BJ (cell line): ENCODE data around the gene POFUT1. TPM values are rescaled to one million over a fixed set of nuclear protein-coding genes. Genes with fewer than 3 reads are reported as not detected.

Source experiments
- CTCF ChIA-PET: fragments of 350-600 bp; formaldehyde crosslinking; extraction: SDS; loops from one replicate; lab custom pipeline; 2021; ENCODE audit warnings: antibody characterized with exemption, inconsistent platforms; lab: Yijun Ruan, JAX
- POLR2A ChIA-PET: fragments of 300-600 bp; sonication (Branson Sonifier 250); formaldehyde crosslinking; extraction: SDS; loops from one replicate; lab custom pipeline; 2021; ENCODE audit warnings: antibody characterized with exemption; lab: Charles Lee
- DNase-seq: peaks from one replicate; pipeline ENCODE4 v3.0.0-alpha.2; 2011; ENCODE audit warnings: low read depth
- H3K27me3 ChIP-seq: 2 replicates; pipeline ENCODE4 v1.6.0; 2011; ENCODE audit warnings: low read length; ENCODE audit not compliant: control insufficient read depth, insufficient read depth
- H3K36me3 ChIP-seq: 2 replicates; pipeline ENCODE4 v1.5.1; 2011; ENCODE audit warnings: low read length; ENCODE audit not compliant: control insufficient read depth, insufficient read depth
- H3K4me3 ChIP-seq: 2 replicates; pipeline ENCODE4 v1.5.1; 2011; ENCODE audit warnings: low read depth, mild to moderate bottlenecking, control low read depth, low read length
- CTCF ChIP-seq: IDR thresholded peaks from 2 replicates; pipeline ENCODE4 v1.5.1; 2011; ENCODE audit warnings: low read depth, mild to moderate bottlenecking, control low read depth, inconsistent platforms, low read length, moderate library complexity; ENCODE audit not compliant: insufficient read depth
- polyA plus RNA-seq: library from polyadenylated mRNA; depleted of rRNA; stranded (reverse); fragments of >200 nt; gene quantifications from 2 replicates; pipeline ENCODE4 v1.2.3, GENCODE V29; 2011

The POFUT1 gene
- polyA plus RNA-seq, 1 experiment = 56.7 TPM

- DNase-seq = no peak
- TF ChIP-seq CTCF = no peak
- no peaks in the 10 kb centered on the region; the same call in 1 of the 2 replicates for H3K36me3 ChIP-seq
- H3K4me3 ChIP-seq = peak overlapping the region; percentile 85
- no peaks in the 10 kb centered on the region for H3K27me3 ChIP-seq
- ChIA-PET CTCF (no interaction called here), POLR2A (no interaction called here)
Measured at GRCh38 chr20:32278199-32278643, 70.5 kb downstream of the POFUT1 start.

DNA sequence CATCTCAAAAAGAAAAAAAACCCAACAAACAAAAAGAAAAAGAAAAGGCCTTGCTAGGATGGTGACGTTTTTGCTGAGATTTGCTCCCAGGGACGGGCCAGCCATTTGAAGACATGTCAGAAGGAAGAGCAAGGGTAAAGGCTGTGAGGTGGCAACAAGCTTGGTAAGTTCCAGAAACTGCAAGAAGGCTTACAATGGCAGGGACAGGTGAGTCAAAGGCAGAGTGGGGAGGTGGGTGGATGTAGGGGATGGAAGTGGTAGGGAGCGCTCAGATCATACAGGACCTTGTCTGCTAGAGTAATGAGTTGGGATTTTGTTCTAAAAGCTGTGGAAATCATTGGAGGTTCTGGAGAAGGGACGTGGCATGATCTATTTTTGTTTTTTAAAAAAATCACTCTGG lies 74.0 kb downstream of the POFUT1 start:
- ChIA-PET CTCF (no interaction called here), POLR2A (no interaction called here)

DNA sequence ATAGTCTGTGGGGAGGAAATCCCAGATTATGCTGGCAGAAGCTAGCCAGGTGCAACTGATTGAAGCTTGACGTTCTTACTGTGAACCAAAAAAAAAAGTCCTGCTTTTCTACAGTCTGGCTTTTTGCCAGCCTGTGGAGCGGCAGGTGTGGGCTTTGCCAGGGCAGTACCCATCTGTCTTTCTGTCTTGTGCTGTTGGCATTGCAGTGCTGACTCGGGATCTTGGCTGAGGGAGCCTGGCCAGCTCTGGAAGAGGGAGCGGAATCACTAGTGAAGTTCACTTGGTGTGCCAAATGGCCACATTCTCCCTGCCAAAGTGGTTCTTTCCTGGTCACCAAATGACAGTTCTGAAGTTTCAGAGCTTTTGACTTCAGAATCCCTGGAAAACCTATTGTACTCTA lies 74.8 kb downstream of the POFUT1 start:
- CTCF ChIA-PET = interaction anchor here (0.7 kb wide), 1 partner anchor 774 kb away, joined by 3 read pairs; no protein-coding TSS in a partner anchor
- Histone ChIP-seq H3K36me3 (no peaks in the 10 kb centered on the region; the same call in 1 of the 2 replicates), H3K27me3 (no peaks in the 10 kb centered on the region), H3K4me3 (no peak overlapping the region)
- POLR2A ChIA-PET = no interaction called here
- DNase-seq = no peak
- TF ChIP-seq CTCF = no peak

More for the DNA sequence above, 74.0 kb downstream of the POFUT1 start:
- no peaks in the 10 kb centered on the region for H3K27me3 ChIP-seq
- DNase-seq = no peak
- no peak overlapping the region for H3K4me3 ChIP-seq
- no peak for TF ChIP-seq CTCF
- no peaks in the 10 kb centered on the region; the same call in 1 of the 2 replicates for H3K36me3 ChIP-seq

GRCh38 chr20:32285082-32285620 lies 77.5 kb downstream of the POFUT1 start:
- Histone ChIP-seq H3K36me3 (no peaks in the 10 kb centered on the region; the same call in 1 of the 2 replicates), H3K4me3 (no peak overlapping the region), H3K27me3 (no peaks in the 10 kb centered on the region)
- DNase-seq = no peak
- ChIA-PET CTCF (interaction anchor here (0.6 kb wide), 1 partner anchor 11 kb away, joined by 3 read pairs; no protein-coding TSS in a partner anchor), POLR2A (interaction anchor here (0.6 kb wide), 1 partner anchor 1610 kb away, joined by 4 read pairs; no protein-coding TSS in a partner anchor)
- TF ChIP-seq CTCF = no peak

DNA sequence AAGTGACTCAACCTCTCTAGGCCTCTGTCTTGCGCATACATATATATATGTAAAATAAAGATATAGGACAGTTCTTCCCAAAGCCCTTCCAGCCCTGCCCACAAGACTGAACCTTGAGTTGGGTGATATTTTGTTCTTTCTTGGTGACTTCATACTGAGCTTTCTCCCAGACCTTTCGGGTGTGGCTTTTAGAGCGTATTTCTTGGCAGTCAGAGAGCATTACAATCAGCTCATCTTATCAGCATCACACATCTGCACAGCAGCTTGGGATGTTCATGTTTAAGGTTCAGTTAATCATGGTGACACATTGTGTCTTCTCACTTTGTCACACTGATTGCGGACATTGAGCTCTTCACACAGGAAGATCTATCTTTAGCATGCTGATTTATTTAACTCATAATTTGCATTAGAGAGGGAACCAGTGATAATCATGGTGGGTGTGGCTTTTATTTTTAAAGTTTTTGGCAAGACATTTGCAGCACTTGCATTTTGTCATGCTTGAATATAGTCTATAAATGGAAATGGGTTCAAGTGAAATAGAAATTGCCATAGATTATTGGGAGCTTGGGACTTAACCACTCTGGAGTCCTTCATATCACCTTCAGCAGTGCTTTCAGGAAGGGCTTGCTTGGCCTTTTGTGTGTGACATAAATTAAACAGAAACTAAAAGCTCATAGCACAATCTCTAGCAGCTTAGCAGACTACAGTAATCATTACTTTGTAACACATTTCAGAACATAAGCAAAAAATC lies 78.1 kb downstream of the POFUT1 start:
- CTCF ChIA-PET = interaction anchor here (0.6 to 0.8 kb wide), 2 partner anchors 10 to 237 kb away, joined by 3 read pairs; no protein-coding TSS in a partner anchor
- H3K36me3 ChIP-seq = no peaks in the 10 kb centered on the region
- peak; percentile 26 for DNase-seq
- H3K27me3 ChIP-seq = no peaks in the 10 kb centered on the region
- H3K4me3 ChIP-seq = no peak overlapping the region
- POLR2A ChIA-PET = interaction anchor here (0.6 kb wide), 1 partner anchor 1609 kb away, joined by 4 read pairs; no protein-coding TSS in a partner anchor
- no peak for TF ChIP-seq CTCF
